Measurements from ENCODE around the gene EIF4EBP3.

- TF ChIP-seq CTCF (IDR thresholded peaks at IDR 0.05) (no peak), EP300 (IDR thresholded peaks at IDR 0.05) (no peak), POLR2A (IDR thresholded peaks at IDR 0.05) (no peak)
Measured at GRCh38 chr5:140573683-140574082, 26.2 kb downstream of the EIF4EBP3 start.
